HCT116 (cell line): Measurements from ENCODE around the gene PDE1C. TPM values are rescaled to one million over a fixed set of nuclear protein-coding genes. Genes with fewer than 3 reads are reported as not detected.
"Not testable (repeated sequence)": the region's sequence is repeated elsewhere in the genome, so short reads cannot be mapped to it uniquely, and the experiment has no call there.

Experiments
- ATAC-seq: fragments of 200-7000 bp; cut with Tn5 transposase; 2 replicates; pipeline ENCODE4 v1.9.1; 2020; ENCODE audit warnings: mild to moderate bottlenecking, moderate library complexity
- BruUV-seq: library from RNA; stranded (reverse); fragments of 400-500 nt; replicated peaks from 2 replicates; lab custom pipeline; 2021; lab: Mats Ljungman, UMichigan
- CTCF ChIA-PET: fragments of 300-600 bp; sonication (Branson Sonifier 250); formaldehyde crosslinking; loops from one replicate; lab custom pipeline; 2021; ENCODE audit warnings: antibody characterized with exemption; lab: Charles Lee
- POLR2A ChIA-PET: fragments of 300-600, 350-600 bp; sonication (Branson Sonifier 250); formaldehyde crosslinking; loops from one replicate; lab custom pipeline; 2021; ENCODE audit warnings: antibody characterized with exemption; lab: Charles Lee
- RAD21 ChIA-PET, 2 experiments: fragments of 300-600 bp; sonication (Branson Sonifier 250); formaldehyde crosslinking; loops; one replicate each; lab custom pipeline; 2023; ENCODE audit warnings: low total read pairs in 2 of 2; ENCODE audit not compliant: uncharacterized antibody in 2 of 2, unreplicated experiment in 2 of 2, low non-redundant PET in 1 of 2; lab: Charles Lee
- DNase-seq: peaks from one replicate; pipeline ENCODE4 v3.0.0-alpha.2; 2010; ENCODE audit warnings: low read depth, low spot score
- H2AFZ ChIP-seq: fragments of 200-600 bp; shearing (Covaris generic), sonication (generic); 2 replicates; pipeline ENCODE4 v1.6.1; 2017; ENCODE audit warnings: low read depth, mixed run types, mixed read lengths, antibody characterized with exemption, low read length; ENCODE audit not compliant: poor library complexity, severe bottlenecking
- H3K27ac ChIP-seq: 2 replicates; pipeline ENCODE4 v1.5.1; 2012; ENCODE audit warnings: low read depth, low read length
- H3K27me3 ChIP-seq: fragments of 200-600 bp; sonication (generic); 2 replicates; pipeline ENCODE4 v1.6.1; 2016; ENCODE audit warnings: mixed run types, low read length, mixed read lengths; ENCODE audit not compliant: insufficient read depth
- H3K36me3 ChIP-seq, 2 experiments: fragments of 200-500 bp in 1 of 2; fragments of 200-600 bp in 1 of 2; sonication (Bioruptor generic) in 1 of 2; sonication (generic) in 1 of 2; 2 replicates each; pipeline versions ENCODE4 v1.5.1 to v1.6.1; 2014 to 2016; ENCODE audit warnings: low read length in 2 of 2, inconsistent platforms in 1 of 2, mixed read lengths in 1 of 2, mixed run types in 1 of 2; ENCODE audit not compliant: insufficient read depth in 2 of 2, control insufficient read depth in 1 of 2
- H3K4me1 ChIP-seq, 2 experiments: fragments of 200-600 bp in 1 of 2; sonication (generic) in 1 of 2; 2 replicates each; pipeline versions ENCODE4 v1.5.1 to v1.6.1; 2012 to 2017; ENCODE audit warnings: low read length in 2 of 2, inconsistent platforms in 1 of 2, mild to moderate bottlenecking in 1 of 2, mixed read lengths in 1 of 2, mixed run types in 1 of 2, moderate library complexity in 1 of 2; ENCODE audit not compliant: insufficient read depth in 2 of 2, control insufficient read depth in 1 of 2
- H3K4me2 ChIP-seq: fragments of 200-600 bp; sonication (generic); 2 replicates; pipeline ENCODE4 v1.6.1; 2017; ENCODE audit warnings: mixed run types, low read length, mixed read lengths
- H3K4me3 ChIP-seq, 2 experiments: fragments of 200-600 bp in 1 of 2; sonication (generic) in 1 of 2; replicated peaks in 1 of 2; 2 replicates each; pipeline ENCODE4 v1.5.1; 2011 to 2016; ENCODE audit warnings: low read length in 2 of 2, control low read depth in 1 of 2, low read depth in 1 of 2, mild to moderate bottlenecking in 1 of 2, mixed read lengths in 1 of 2, mixed run types in 1 of 2
- H3K79me2 ChIP-seq: fragments of 200-600 bp; sonication (generic); 2 replicates; pipeline ENCODE4 v1.6.1; 2017; ENCODE audit warnings: mild to moderate bottlenecking, mixed run types, low read length, moderate library complexity, mixed read lengths; ENCODE audit not compliant: insufficient read depth
- H3K9ac ChIP-seq: fragments of 200-600 bp; sonication (generic); 2 replicates; pipeline ENCODE4 v1.6.1; 2016; ENCODE audit warnings: low read length, mixed read lengths
- H3K9me2 ChIP-seq: fragments of 200-600 bp; sonication (generic), shearing (Covaris generic); 2 replicates; pipeline ENCODE4 v1.6.1; 2017; ENCODE audit warnings: mixed run types, mild to moderate bottlenecking, moderate library complexity; ENCODE audit not compliant: insufficient read depth
- H3K9me3 ChIP-seq, 2 experiments: fragments of 200-500 bp in 1 of 2; fragments of 200-600 bp in 1 of 2; sonication (Bioruptor generic) in 1 of 2; sonication (generic) in 1 of 2; 2 replicates each; pipeline ENCODE4 v1.6.1; 2014 to 2017; ENCODE audit warnings: low read length in 2 of 2, mixed read lengths in 2 of 2, inconsistent platforms in 1 of 2, low read depth in 1 of 2, mild to moderate bottlenecking in 1 of 2, mixed run types in 1 of 2, moderate library complexity in 1 of 2; ENCODE audit not compliant: control insufficient read depth in 1 of 2, insufficient read depth in 1 of 2
- H4K20me1 ChIP-seq: fragments of 200-600 bp; sonication (generic), shearing (Covaris generic); 2 replicates; pipeline ENCODE4 v1.6.1; 2017; ENCODE audit warnings: mixed run types, mild to moderate bottlenecking, moderate library complexity; ENCODE audit not compliant: insufficient read depth
- ATF3 ChIP-seq: IDR thresholded peaks from 2 replicates; pipeline ENCODE4 v1.6.1; 2012
- CBX3 ChIP-seq: IDR thresholded peaks from 2 replicates; pipeline ENCODE4 v1.6.1; 2012; ENCODE audit warnings: low read depth
- CEBPB ChIP-seq: IDR thresholded peaks from 2 replicates; pipeline ENCODE4 v1.6.1; 2012; ENCODE audit warnings: low read depth
- EZH2 ChIP-seq: fragments of 200-600 bp; sonication (generic); IDR thresholded peaks from 2 replicates; pipeline ENCODE4 v1.6.1; 2017; ENCODE audit warnings: antibody characterized with exemption, mixed run types
- REST ChIP-seq: IDR thresholded peaks from 2 replicates; pipeline ENCODE4 v1.6.1; 2012; ENCODE audit warnings: low read depth
- SRF ChIP-seq: IDR thresholded peaks from 2 replicates; pipeline ENCODE4 v1.6.1; 2012; ENCODE audit warnings: low read depth
- ZBTB33 ChIP-seq: IDR thresholded peaks from 2 replicates; pipeline ENCODE4 v1.6.1; 2011; ENCODE audit warnings: mild to moderate bottlenecking, low read length, moderate library complexity; ENCODE audit not compliant: insufficient replicate concordance; ENCODE audit errors: extremely low read depth
- intact Hi-C: fragments of 100-400 bp; cut with micrococcal nuclease; formaldehyde crosslinking; loops from 2 replicates; pipeline ENCODE4 v1.10.0; 2022
- total RNA-seq: library from RNA; stranded (reverse); gene quantifications from one replicate; pipeline ENCODE4 v1.2.1, GENCODE V29; 2021; ENCODE audit not compliant: unreplicated experiment

PDE1C gene
- total RNA-seq, 1 experiment from 2014 or later: 0.17 TPM

GRCh38 chr7:31835471-31835870, 234.7 kb downstream of the PDE1C start (continued):
- TF ChIP-seq ZBTB33: no peak
- TF ChIP-seq SRF: no peak

GRCh38 chr7:31833625-31834024, 236.6 kb downstream of the PDE1C start:
- H3K27me3 ChIP-seq, BruUV-seq, DNase-seq, H3K9ac ChIP-seq, CTCF ChIA-PET, H2AFZ ChIP-seq, H3K9me3 ChIP-seq, H3K27ac ChIP-seq, H4K20me1 ChIP-seq, RAD21 ChIA-PET, intact Hi-C loops, ATAC-seq, POLR2A ChIA-PET, H3K36me3 ChIP-seq, H3K79me2 ChIP-seq, H3K9me2 ChIP-seq, H3K4me2 ChIP-seq, H3K4me3 ChIP-seq, H3K4me1 ChIP-seq: not testable (repeated sequence)

GRCh38 chr7:31828520-31828919, 241.7 kb downstream of the PDE1C start:
- no peak for TF ChIP-seq ZBTB33
- no peak for TF ChIP-seq CBX3
- no peak for TF ChIP-seq ATF3
- TF ChIP-seq REST: no peak
- no peak for TF ChIP-seq EZH2
- TF ChIP-seq CEBPB: no peak
- TF ChIP-seq, all 23 proteins: peak for 0
- peaks cover 10% of the 10 kb centered on the region; the same call in 1 of the 2 replicates for H3K27me3 ChIP-seq
- H3K9me2 ChIP-seq: no peaks in the 10 kb centered on the region
- ChIA-PET POLR2A (no interaction called here), RAD21 (no interaction called here), CTCF (no interaction called here)
- H3K4me3 ChIP-seq: no peak overlapping the region
- no peak overlapping the region for H2AFZ ChIP-seq
- no peak overlapping the region for H3K9ac ChIP-seq
- no peaks in the 10 kb centered on the region for H3K9me3 ChIP-seq
- H3K79me2 ChIP-seq: no peaks in the 10 kb centered on the region
- intact Hi-C loops: no loop called here
- no peak overlapping the region for H3K4me2 ChIP-seq
- no peak for DNase-seq
- no peaks in the 10 kb centered on the region for H3K36me3 ChIP-seq
- ATAC-seq: no peak
- BruUV-seq: no TSS peak
- no peak overlapping the region for H3K27ac ChIP-seq
- H4K20me1 ChIP-seq: no peaks in the 10 kb centered on the region
- no peaks in the 10 kb centered on the region for H3K4me1 ChIP-seq
